Tibial nerve (tissue), 4 donors: ENCODE measurements around the gene INS. TPM values are rescaled to one million over a fixed set of nuclear protein-coding genes. Genes with fewer than 3 reads are reported as not detected.

Experiments
- DNase-seq, 2 donors: peaks; one replicate each; pipeline ENCODE4 v3.0.0-alpha.2; 2019; ENCODE audit warnings: low spot score in 2 of 2
- H3K27ac ChIP-seq, 4 donors: fragments of 200-600 bp; sonication (generic) in 3 of 4; one replicate each; pipeline ENCODE4 v1.5.1; 2017 to 2019; ENCODE audit warnings: mild to moderate bottlenecking in 1 of 4
- H3K27me3 ChIP-seq, 2 donors: fragments of 200-600 bp; sonication (generic) in 1 of 2; one replicate each; pipeline versions ENCODE4 v1.5.1 to v1.6.0; 2017 to 2019
- H3K36me3 ChIP-seq, 3 donors: fragments of 200-600 bp; sonication (generic); one replicate each; pipeline ENCODE4 v1.5.1; 2018 to 2019
- H3K4me1 ChIP-seq, 4 donors: fragments of 200-600 bp; sonication (generic) in 3 of 4; one replicate each; pipeline ENCODE4 v1.5.1; 2017 to 2019
- H3K4me3 ChIP-seq, 4 donors: fragments of 200-600 bp; sonication (generic) in 3 of 4; one replicate each; pipeline ENCODE4 v1.5.1; 2017 to 2019; ENCODE audit warnings: mild to moderate bottlenecking in 1 of 4, moderate library complexity in 1 of 4
- H3K9me3 ChIP-seq, 4 donors: fragments of 200-600 bp; sonication (generic) in 3 of 4; one replicate each; pipeline ENCODE4 v1.5.1; 2017 to 2019
- CTCF ChIP-seq, 5 experiments: fragments of 200-600 bp in 3 of 5; fragments of 450-650 bp in 2 of 5; sonication (generic) in 3 of 5; IDR thresholded peaks; one replicate each; pipeline ENCODE4 v1.5.1; 2016 to 2019; ENCODE audit warnings: antibody characterized with exemption in 5 of 5, mild to moderate bottlenecking in 3 of 5, moderate library complexity in 2 of 5
- EP300 ChIP-seq, 2 donors: sonication (generic); formaldehyde crosslinking; IDR thresholded peaks; one replicate each; pipeline ENCODE4 v1.6.1; 2017; ENCODE audit warnings: antibody characterized with exemption in 2 of 2, mild to moderate bottlenecking in 1 of 2
- POLR2A ChIP-seq, 2 donors: fragments of 450-650 bp; IDR thresholded peaks; one replicate each; pipeline ENCODE4 v1.6.1; 2017; ENCODE audit warnings: antibody characterized with exemption in 2 of 2, mild to moderate bottlenecking in 2 of 2, moderate library complexity in 2 of 2
- WGBS, 2 donors: methylation state at CpG; one replicate each; pipeline ENCODE4 v1.1.5; 2018; 5-methylcytosine and 5-hydroxymethylcytosine counted together
- total RNA-seq, 4 donors: library from RNA; depleted of rRNA; stranded (reverse); fragments of >200 nt; gene quantifications; one replicate each; pipeline ENCODE4 v1.1.0, GENCODE V29; 2016

Gene INS
- total RNA-seq, 4 donors from 2014 or later = 1.8 TPM; not detected in 3

- H3K27me3 ChIP-seq = no peaks in the 10 kb centered on the region
- no peak for DNase-seq
- TF ChIP-seq POLR2A (IDR thresholded peaks at IDR 0.05) (no peak), CTCF (IDR thresholded peaks at IDR 0.05) (no peak), EP300 (IDR thresholded peaks at IDR 0.05) (no peak)
- no peaks in the 10 kb centered on the region for H3K36me3 ChIP-seq
- 71 to 77% methylated on average over 15 to 19 of the region's 29 CpGs for WGBS, 2 donors
- H3K4me3 ChIP-seq = no peak overlapping the region
- H3K9me3 ChIP-seq = peaks cover 0 to 9% (median 0%) of the 10 kb centered on the region in 4 donors
- H3K27ac ChIP-seq = no peak overlapping the region
- H3K4me1 ChIP-seq = no peaks in the 10 kb centered on the region
Observed at GRCh38 chr11:2202071-2202899, 41.3 kb upstream of the INS start.

- no peak overlapping the region for H3K4me3 ChIP-seq
- H3K27me3 ChIP-seq = no peaks in the 10 kb centered on the region
- no peak for DNase-seq
- TF ChIP-seq EP300 (IDR thresholded peaks at IDR 0.05) = no peak
- TF ChIP-seq POLR2A (IDR thresholded peaks at IDR 0.05) = no peak
- no peak for TF ChIP-seq CTCF (IDR thresholded peaks at IDR 0.05)
- H3K9me3 ChIP-seq = peaks cover 0 to 5% (median 0%) of the 10 kb centered on the region in 4 donors
- WGBS, 2 donors = 91 to 94% methylated on average over 2 of the region's 2 CpGs
- no peaks in the 10 kb centered on the region for H3K4me1 ChIP-seq
- no peaks in the 10 kb centered on the region for H3K36me3 ChIP-seq
- no peak overlapping the region for H3K27ac ChIP-seq
Observed at GRCh38 chr11:2201542-2201941, 40.5 kb upstream of the INS start.

- Histone ChIP-seq H3K36me3 (no peaks in the 10 kb centered on the region), H3K27me3 (no peaks in the 10 kb centered on the region), H3K4me3 (no peak overlapping the region), H3K27ac (no peak overlapping the region), H3K9me3 (peaks cover 0 to 5% (median 0%) of the 10 kb centered on the region in 4 donors), H3K4me1 (no peaks in the 10 kb centered on the region)
- DNase-seq = no peak
- 86 to 94% methylated on average over 1 of the region's 1 CpG for WGBS, 2 donors
- TF ChIP-seq EP300 (IDR thresholded peaks at IDR 0.05) (no peak), POLR2A (IDR thresholded peaks at IDR 0.05) (no peak), CTCF (IDR thresholded peaks at IDR 0.05) (no peak)
Observed at GRCh38 chr11:2200957-2201519, 40.0 kb upstream of the INS start.

- TF ChIP-seq CTCF (IDR thresholded peaks at IDR 0.05) (no peak), EP300 (IDR thresholded peaks at IDR 0.05) (no peak), POLR2A (IDR thresholded peaks at IDR 0.05) (no peak)
- no peak overlapping the region for H3K27ac ChIP-seq
- H3K9me3 ChIP-seq = peaks cover 0 to 5% (median 0%) of the 10 kb centered on the region in 4 donors
- H3K4me1 ChIP-seq = no peaks in the 10 kb centered on the region
- H3K36me3 ChIP-seq = no peaks in the 10 kb centered on the region
- H3K4me3 ChIP-seq = no peak overlapping the region
- DNase-seq = no peak
- 81 to 83% methylated on average over 11 of the region's 11 CpGs for WGBS, 2 donors
- peaks cover 0 to 4% of the 10 kb centered on the region in 2 donors for H3K27me3 ChIP-seq
Observed at GRCh38 chr11:2200536-2200935, 39.5 kb upstream of the INS start.
